DOHH2 (cell line): ENCODE results near the gene SRGAP3.

Source experiments
- EZH2phosphoT487 ChIP-seq: fragments of 200-600 bp; sonication (generic); IDR thresholded peaks from 2 replicates; pipeline ENCODE4 v1.6.1; 2017; ENCODE audit warnings: borderline replicate concordance, mild to moderate bottlenecking, antibody characterized with exemption, low read length, moderate library complexity, mixed read lengths
- TF ChIP-seq, protein P1 (sequence below): fragments of 200-600 bp; sonication (generic); IDR thresholded peaks from one replicate; pipeline ENCODE4 v1.5.1; 2014; ENCODE audit warnings: antibody characterized with exemption, mild to moderate bottlenecking, low read depth, low read length; ENCODE audit not compliant: poor library complexity, severe bottlenecking

GRCh38 chr3:9008550-9009255 lies 240.7 kb downstream of the SRGAP3 start:
- TF ChIP-seq, protein P1, sequence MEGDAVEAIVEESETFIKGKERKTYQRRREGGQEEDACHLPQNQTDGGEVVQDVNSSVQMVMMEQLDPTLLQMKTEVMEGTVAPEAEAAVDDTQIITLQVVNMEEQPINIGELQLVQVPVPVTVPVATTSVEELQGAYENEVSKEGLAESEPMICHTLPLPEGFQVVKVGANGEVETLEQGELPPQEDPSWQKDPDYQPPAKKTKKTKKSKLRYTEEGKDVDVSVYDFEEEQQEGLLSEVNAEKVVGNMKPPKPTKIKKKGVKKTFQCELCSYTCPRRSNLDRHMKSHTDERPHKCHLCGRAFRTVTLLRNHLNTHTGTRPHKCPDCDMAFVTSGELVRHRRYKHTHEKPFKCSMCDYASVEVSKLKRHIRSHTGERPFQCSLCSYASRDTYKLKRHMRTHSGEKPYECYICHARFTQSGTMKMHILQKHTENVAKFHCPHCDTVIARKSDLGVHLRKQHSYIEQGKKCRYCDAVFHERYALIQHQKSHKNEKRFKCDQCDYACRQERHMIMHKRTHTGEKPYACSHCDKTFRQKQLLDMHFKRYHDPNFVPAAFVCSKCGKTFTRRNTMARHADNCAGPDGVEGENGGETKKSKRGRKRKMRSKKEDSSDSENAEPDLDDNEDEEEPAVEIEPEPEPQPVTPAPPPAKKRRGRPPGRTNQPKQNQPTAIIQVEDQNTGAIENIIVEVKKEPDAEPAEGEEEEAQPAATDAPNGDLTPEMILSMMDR, result no peak
- TF ChIP-seq EZH2phosphoT487, result no peak
